22Rv1 (cell line): ENCODE measurements around the gene PIK3AP1.

Experiments
- ZFX ChIP-seq: fragments of 450-650 bp; IDR thresholded peaks from 2 replicates; pipeline ENCODE4 v1.6.1; 2017; ENCODE audit warnings: antibody characterized with exemption, borderline replicate concordance
- TF ChIP-seq, protein P1 (sequence below): fragments of 450-650 bp; IDR thresholded peaks from 2 replicates; pipeline ENCODE4 v1.5.1; 2017; ENCODE audit warnings: mild to moderate bottlenecking

DNA sequence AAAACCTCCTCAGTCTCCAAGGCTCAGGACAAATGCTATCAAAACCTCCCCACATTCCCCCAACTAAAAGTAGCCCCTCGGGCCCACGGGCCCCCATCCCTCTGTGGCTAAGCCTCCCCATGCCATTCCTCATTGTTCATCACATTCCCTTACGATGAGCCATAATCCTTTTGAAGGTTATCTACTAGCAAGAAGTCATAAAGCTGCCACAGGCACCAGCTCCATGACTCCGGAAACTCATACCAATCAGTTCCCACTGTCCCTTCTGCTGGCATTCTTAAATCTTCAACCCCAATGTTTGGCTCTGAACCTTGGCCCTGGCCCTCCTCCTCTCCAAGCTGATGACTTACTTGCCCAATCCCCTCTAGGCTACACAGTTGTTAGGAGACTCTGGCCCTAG, 114.1 kb downstream of the PIK3AP1 start:
- TF ChIP-seq, protein P1, sequence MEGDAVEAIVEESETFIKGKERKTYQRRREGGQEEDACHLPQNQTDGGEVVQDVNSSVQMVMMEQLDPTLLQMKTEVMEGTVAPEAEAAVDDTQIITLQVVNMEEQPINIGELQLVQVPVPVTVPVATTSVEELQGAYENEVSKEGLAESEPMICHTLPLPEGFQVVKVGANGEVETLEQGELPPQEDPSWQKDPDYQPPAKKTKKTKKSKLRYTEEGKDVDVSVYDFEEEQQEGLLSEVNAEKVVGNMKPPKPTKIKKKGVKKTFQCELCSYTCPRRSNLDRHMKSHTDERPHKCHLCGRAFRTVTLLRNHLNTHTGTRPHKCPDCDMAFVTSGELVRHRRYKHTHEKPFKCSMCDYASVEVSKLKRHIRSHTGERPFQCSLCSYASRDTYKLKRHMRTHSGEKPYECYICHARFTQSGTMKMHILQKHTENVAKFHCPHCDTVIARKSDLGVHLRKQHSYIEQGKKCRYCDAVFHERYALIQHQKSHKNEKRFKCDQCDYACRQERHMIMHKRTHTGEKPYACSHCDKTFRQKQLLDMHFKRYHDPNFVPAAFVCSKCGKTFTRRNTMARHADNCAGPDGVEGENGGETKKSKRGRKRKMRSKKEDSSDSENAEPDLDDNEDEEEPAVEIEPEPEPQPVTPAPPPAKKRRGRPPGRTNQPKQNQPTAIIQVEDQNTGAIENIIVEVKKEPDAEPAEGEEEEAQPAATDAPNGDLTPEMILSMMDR: no peak
- no peak for TF ChIP-seq ZFX
